ENCODE results near the gene NPY2R.

NPY2R gene

GRCh38 chr4:155232432-155232831, 24.0 kb downstream of the NPY2R start:
- TF ChIP-seq CTCF (IDR thresholded peaks at IDR 0.05), result no peak

- no peak for TF ChIP-seq CTCF (IDR thresholded peaks at IDR 0.05)
Observed at GRCh38 chr4:155234206-155234605, 25.8 kb downstream of the NPY2R start.

- no peak for TF ChIP-seq CTCF (IDR thresholded peaks at IDR 0.05)
Observed at GRCh38 chr4:155237567-155237966, 29.1 kb downstream of the NPY2R start.

- no peak for TF ChIP-seq CTCF (IDR thresholded peaks at IDR 0.05)
Observed at GRCh38 chr4:155241225-155241624, 32.8 kb downstream of the NPY2R start.

GRCh38 chr4:155241664-155242063, 33.2 kb downstream of the NPY2R start:
- no peak for TF ChIP-seq CTCF (IDR thresholded peaks at IDR 0.05)

- no peak for TF ChIP-seq CTCF (IDR thresholded peaks at IDR 0.05)
Observed at GRCh38 chr4:155245105-155245504, 36.7 kb downstream of the NPY2R start.

- TF ChIP-seq CTCF (IDR thresholded peaks at IDR 0.05), result no peak
Observed at GRCh38 chr4:155248002-155248896, 39.8 kb downstream of the NPY2R start.
